CD8-positive, alpha-beta memory T cell (primary cell): Measurements from ENCODE around the gene CD44. TPM values are rescaled to one million over a fixed set of nuclear protein-coding genes. Genes with fewer than 3 reads are reported as not detected.
"Not testable (repeated sequence)": the region's sequence is repeated elsewhere in the genome, so short reads cannot be mapped to it uniquely, and the experiment has no call there.

Experiments
- CTCF ChIA-PET: fragments of 350-600 bp; sonication (Branson Sonifier 250); formaldehyde crosslinking; loops from one replicate; lab custom pipeline; 2021; ENCODE audit warnings: antibody characterized with exemption; lab: Charles Lee
- POLR2A ChIA-PET: fragments of 350-600 bp; sonication (Branson Sonifier 250); formaldehyde crosslinking; loops from one replicate; lab custom pipeline; 2021; ENCODE audit warnings: antibody characterized with exemption; lab: Charles Lee
- DNase-seq, 5 donors: peaks; one replicate each; pipeline versions ENCODE4 v3.0.0 to v3.0.0-alpha.2; 2020 to 2022; ENCODE audit warnings: mixed read lengths in 1 of 5
- H3K27ac ChIP-seq: one replicate; pipeline ENCODE4 v1.7.0; 2013; ENCODE audit warnings: low read depth, mild to moderate bottlenecking, low read length, moderate library complexity
- H3K27me3 ChIP-seq: 2 replicates; pipeline ENCODE4 v1.7.0; 2013; ENCODE audit warnings: low read length, mild to moderate bottlenecking; ENCODE audit not compliant: insufficient read depth, poor library complexity, severe bottlenecking
- H3K36me3 ChIP-seq: 2 replicates; pipeline ENCODE4 v1.7.0; 2013; ENCODE audit warnings: mild to moderate bottlenecking, low read length, moderate library complexity; ENCODE audit not compliant: insufficient read depth
- H3K4me1 ChIP-seq: 2 replicates; pipeline ENCODE4 v1.7.0; 2013; ENCODE audit warnings: mild to moderate bottlenecking, low read length, moderate library complexity; ENCODE audit not compliant: insufficient read depth
- H3K4me3 ChIP-seq: 2 replicates; pipeline ENCODE4 v1.7.0; 2013; ENCODE audit warnings: mild to moderate bottlenecking, low read length
- H3K9me3 ChIP-seq: 2 replicates; pipeline ENCODE4 v1.7.0; 2013; ENCODE audit warnings: mild to moderate bottlenecking, low read length
- H3K27ac Mint-ChIP-seq, 8 donors: one replicate each; pipeline ENCODE4 v1.8.0; 2020 to 2021; ENCODE audit warnings: mixed read lengths in 8 of 8, mild to moderate bottlenecking in 6 of 8, inconsistent platforms in 3 of 8, moderate library complexity in 3 of 8
- H3K27me3 Mint-ChIP-seq, 2 donors: one replicate each; pipeline ENCODE4 v1.8.0; 2020 to 2021; ENCODE audit warnings: mixed read lengths in 2 of 2, mild to moderate bottlenecking in 1 of 2, moderate library complexity in 1 of 2
- H3K36me3 Mint-ChIP-seq, 3 donors: one replicate each; pipeline ENCODE4 v1.8.0; 2020 to 2021; ENCODE audit warnings: mixed read lengths in 3 of 3, inconsistent platforms in 1 of 3, mild to moderate bottlenecking in 1 of 3
- H3K4me1 Mint-ChIP-seq, 3 donors: one replicate each; pipeline ENCODE4 v1.8.0; 2020 to 2021; ENCODE audit warnings: mixed read lengths in 3 of 3, inconsistent platforms in 1 of 3, mild to moderate bottlenecking in 1 of 3
- H3K4me3 Mint-ChIP-seq, 7 donors: one replicate each; pipeline ENCODE4 v1.8.0; 2020 to 2021; ENCODE audit warnings: mixed read lengths in 7 of 7, mild to moderate bottlenecking in 6 of 7, moderate library complexity in 4 of 7, inconsistent platforms in 2 of 7
- H3K9me3 Mint-ChIP-seq, 5 donors: one replicate each; pipeline ENCODE4 v1.8.0; 2020 to 2022; ENCODE audit warnings: mixed read lengths in 5 of 5, mild to moderate bottlenecking in 3 of 5, moderate library complexity in 2 of 5, inconsistent platforms in 1 of 5
- polyA plus RNA-seq: library from polyadenylated mRNA; unstranded; fragments of 300-500 nt; fragmentation: Illumina TruSeq; gene quantifications from one replicate; pipeline ENCODE4 v1.2.3, GENCODE V29; 2021
- total RNA-seq, 2 experiments: library from RNA; stranded (reverse); gene quantifications; one replicate each; pipeline ENCODE4 v1.2.3, GENCODE V29; 2021

The CD44 gene
- total and polyA plus RNA-seq, 3 experiments from 2014 or later: 338 to 534 (median 510) TPM

- ChIA-PET POLR2A (no interaction called here), CTCF (interaction anchor here (1.3 kb wide), 1 partner anchor 33 kb away, joined by 3 read pairs; no protein-coding TSS in a partner anchor)
- H3K27ac Mint-ChIP-seq: peak overlapping the region; percentile 6 to 90 (median 65)
- DNase-seq: no peak
- H3K4me1 Mint-ChIP-seq: peaks cover 42 to 61% (median 54%) of the 10 kb centered on the region in 3 donors
- Histone ChIP-seq H3K9me3 (no peaks in the 10 kb centered on the region), H3K27me3 (no peaks in the 10 kb centered on the region), H3K4me1 (peaks cover 54% of the 10 kb centered on the region), H3K4me3 (no peak overlapping the region), H3K36me3 (no peaks in the 10 kb centered on the region), H3K27ac (no peak overlapping the region)
- H3K9me3 Mint-ChIP-seq: no peaks in the 10 kb centered on the region
- peaks cover 0 to 3% (median 0%) of the 10 kb centered on the region in 3 donors for H3K36me3 Mint-ChIP-seq
- H3K27me3 Mint-ChIP-seq: no peaks in the 10 kb centered on the region
- peak overlapping the region in 5 of 7 donors; percentile 8 to 36 (median 27) for H3K4me3 Mint-ChIP-seq
Observed at GRCh38 chr11:35106595-35106994, 32.4 kb upstream of the CD44 start.

DNA sequence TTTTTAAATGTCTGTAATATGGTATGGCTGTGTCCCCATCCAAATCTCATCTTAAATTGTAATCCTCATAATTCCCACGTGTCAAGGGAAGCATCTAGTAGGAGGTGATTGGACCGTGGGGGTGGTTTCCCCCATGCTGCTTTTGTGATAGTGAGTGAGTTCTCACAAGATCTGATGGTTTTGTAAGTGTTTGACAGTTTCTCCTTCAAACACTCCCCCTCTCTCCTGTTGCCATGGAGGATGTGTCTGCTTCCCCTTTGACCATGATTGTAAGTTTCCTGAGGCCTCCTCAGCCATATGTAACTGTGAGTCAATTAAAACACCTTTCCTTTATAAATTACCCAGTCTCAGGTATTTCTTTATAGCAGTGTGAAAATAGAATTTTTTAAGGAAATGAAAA lies 31.1 kb upstream of the CD44 start:
- Mint-ChIP-seq H3K4me1 (peaks cover 47 to 69% (median 61%) of the 10 kb centered on the region in 3 donors), H3K27me3 (no peaks in the 10 kb centered on the region), H3K9me3 (no peaks in the 10 kb centered on the region), H3K36me3 (peaks cover 0 to 3% (median 0%) of the 10 kb centered on the region in 3 donors), H3K27ac (peak overlapping the region in 3 of 8 donors; percentile 10 to 43 (median 41)), H3K4me3 (no peak overlapping the region)
- H3K36me3 ChIP-seq: no peaks in the 10 kb centered on the region
- H3K4me1 ChIP-seq: peaks cover 61% of the 10 kb centered on the region
- ChIA-PET CTCF (no interaction called here), POLR2A (no interaction called here)
- no peaks in the 10 kb centered on the region for H3K27me3 ChIP-seq
- H3K9me3 ChIP-seq: no peaks in the 10 kb centered on the region
- H3K4me3 ChIP-seq: no peak overlapping the region
- H3K27ac ChIP-seq: no peak overlapping the region
- DNase-seq: no peak

DNA sequence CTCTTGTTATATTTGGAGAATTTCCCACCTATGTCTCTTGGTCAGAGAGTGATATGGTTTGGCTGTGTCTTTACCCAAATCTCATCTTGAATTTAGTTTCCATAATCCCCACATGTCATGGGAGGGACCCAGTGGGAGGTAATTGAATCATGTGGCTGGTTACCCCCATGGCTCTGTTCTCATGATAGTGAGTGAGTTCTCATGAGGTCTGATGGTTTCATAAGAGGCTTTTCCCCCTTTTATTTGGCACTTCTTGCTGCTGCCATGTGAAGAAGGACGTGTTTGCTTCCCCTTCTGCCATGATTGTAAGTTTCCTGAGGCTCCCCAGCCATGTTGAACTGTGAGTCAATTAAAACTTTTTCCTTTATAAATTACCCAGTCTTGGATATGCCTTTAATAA lies 30.6 kb upstream of the CD44 start:
- H3K4me3 ChIP-seq, H3K36me3 ChIP-seq, H3K4me3 Mint-ChIP-seq, POLR2A ChIA-PET, H3K9me3 Mint-ChIP-seq, H3K27me3 Mint-ChIP-seq, H3K36me3 Mint-ChIP-seq, H3K9me3 ChIP-seq, CTCF ChIA-PET, DNase-seq, H3K27ac ChIP-seq, H3K27me3 ChIP-seq: not testable (repeated sequence)
- peaks cover 61% of the 10 kb centered on the region for H3K4me1 ChIP-seq
- Mint-ChIP-seq H3K4me1 (peaks cover 47 to 69% (median 61%) of the 10 kb centered on the region in 3 donors), H3K27ac (peak overlapping the region in 2 of 8 donors; percentile 10 to 24)

DNA sequence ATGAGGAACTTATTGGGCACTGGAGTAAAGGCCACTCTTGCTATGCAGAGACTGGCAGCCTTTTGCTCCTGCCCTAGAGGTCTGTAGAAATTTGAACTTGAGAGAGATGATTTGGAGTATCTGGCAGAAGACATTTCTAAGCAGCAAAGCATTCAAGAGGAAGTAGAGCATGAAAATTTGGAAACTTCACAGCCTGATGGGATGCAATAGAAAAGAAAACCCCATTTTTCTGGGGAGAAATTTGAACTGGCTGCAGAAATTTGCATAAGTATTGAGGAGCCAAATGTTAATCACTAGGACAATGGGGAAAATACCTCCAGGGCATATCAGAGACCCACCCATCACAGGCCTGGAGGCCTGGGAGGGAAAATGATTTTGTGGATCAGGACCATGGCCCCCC lies 29.9 kb upstream of the CD44 start:
- ChIA-PET CTCF (no interaction called here), POLR2A (no interaction called here)
- H3K4me1 Mint-ChIP-seq: peaks cover 49 to 69% (median 61%) of the 10 kb centered on the region in 3 donors
- DNase-seq: no peak
- H3K4me3 ChIP-seq: no peak overlapping the region
- no peak overlapping the region for H3K27ac Mint-ChIP-seq
- H3K27me3 Mint-ChIP-seq: no peaks in the 10 kb centered on the region
- no peaks in the 10 kb centered on the region for H3K27me3 ChIP-seq
- H3K9me3 Mint-ChIP-seq: no peaks in the 10 kb centered on the region
- no peaks in the 10 kb centered on the region for H3K9me3 ChIP-seq
- peaks cover 0 to 3% (median 0%) of the 10 kb centered on the region in 3 donors for H3K36me3 Mint-ChIP-seq
- peaks cover 61% of the 10 kb centered on the region for H3K4me1 ChIP-seq
- no peak overlapping the region for H3K4me3 Mint-ChIP-seq
- H3K36me3 ChIP-seq: no peaks in the 10 kb centered on the region
- H3K27ac ChIP-seq: no peak overlapping the region

DNA sequence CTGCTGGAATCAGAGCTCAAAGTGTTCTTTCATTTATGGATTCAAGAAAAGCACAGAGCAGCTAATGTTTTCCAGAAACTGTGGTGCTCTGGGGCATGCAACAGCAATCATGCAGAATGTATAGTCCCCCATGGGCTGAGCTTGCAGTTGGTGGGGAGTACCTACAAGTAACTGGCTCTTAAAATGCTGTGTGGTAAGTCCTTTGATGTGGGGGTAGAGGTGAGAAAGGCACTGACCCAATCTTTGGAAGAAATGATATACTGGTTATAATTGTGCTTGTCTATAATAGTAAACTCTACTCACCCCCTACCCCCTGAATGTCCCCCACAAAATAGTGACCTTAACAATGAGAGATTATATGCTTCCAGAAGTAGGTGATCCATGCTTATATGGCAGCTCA lies 29.1 kb upstream of the CD44 start:
- Mint-ChIP-seq H3K36me3 (peaks cover 0 to 3% (median 0%) of the 10 kb centered on the region in 3 donors), H3K27ac (no peak overlapping the region), H3K4me3 (no peak overlapping the region), H3K9me3 (no peaks in the 10 kb centered on the region), H3K4me1 (peaks cover 49 to 64% (median 61%) of the 10 kb centered on the region in 3 donors), H3K27me3 (no peaks in the 10 kb centered on the region)
- CTCF ChIA-PET: no interaction called here
- H3K9me3 ChIP-seq: no peaks in the 10 kb centered on the region
- no peak for DNase-seq
- H3K36me3 ChIP-seq: no peaks in the 10 kb centered on the region
- H3K4me1 ChIP-seq: peaks cover 61% of the 10 kb centered on the region
- H3K27me3 ChIP-seq: no peaks in the 10 kb centered on the region
- POLR2A ChIA-PET: no interaction called here
- H3K4me3 ChIP-seq: no peak overlapping the region
- no peak overlapping the region for H3K27ac ChIP-seq

GRCh38 chr11:35111161-35112055 lies 27.6 kb upstream of the CD44 start:
- peak overlapping the region in 6 of 8 donors; percentile 26 to 72 (median 44) for H3K27ac Mint-ChIP-seq
- no peaks in the 10 kb centered on the region for H3K27me3 Mint-ChIP-seq
- Histone ChIP-seq H3K27me3 (no peaks in the 10 kb centered on the region), H3K36me3 (no peaks in the 10 kb centered on the region), H3K27ac (no peak overlapping the region), H3K4me3 (peak overlapping the region; percentile 17), H3K9me3 (no peaks in the 10 kb centered on the region), H3K4me1 (peaks cover 46% of the 10 kb centered on the region)
- no peak for DNase-seq
- peaks cover 37 to 48% (median 45%) of the 10 kb centered on the region in 3 donors for H3K4me1 Mint-ChIP-seq
- H3K9me3 Mint-ChIP-seq: no peaks in the 10 kb centered on the region
- POLR2A ChIA-PET: no interaction called here
- CTCF ChIA-PET: no interaction called here
- peak overlapping the region in 4 of 7 donors; percentile 25 to 60 (median 37) for H3K4me3 Mint-ChIP-seq
- peaks cover 0 to 3% (median 0%) of the 10 kb centered on the region in 3 donors for H3K36me3 Mint-ChIP-seq

DNA sequence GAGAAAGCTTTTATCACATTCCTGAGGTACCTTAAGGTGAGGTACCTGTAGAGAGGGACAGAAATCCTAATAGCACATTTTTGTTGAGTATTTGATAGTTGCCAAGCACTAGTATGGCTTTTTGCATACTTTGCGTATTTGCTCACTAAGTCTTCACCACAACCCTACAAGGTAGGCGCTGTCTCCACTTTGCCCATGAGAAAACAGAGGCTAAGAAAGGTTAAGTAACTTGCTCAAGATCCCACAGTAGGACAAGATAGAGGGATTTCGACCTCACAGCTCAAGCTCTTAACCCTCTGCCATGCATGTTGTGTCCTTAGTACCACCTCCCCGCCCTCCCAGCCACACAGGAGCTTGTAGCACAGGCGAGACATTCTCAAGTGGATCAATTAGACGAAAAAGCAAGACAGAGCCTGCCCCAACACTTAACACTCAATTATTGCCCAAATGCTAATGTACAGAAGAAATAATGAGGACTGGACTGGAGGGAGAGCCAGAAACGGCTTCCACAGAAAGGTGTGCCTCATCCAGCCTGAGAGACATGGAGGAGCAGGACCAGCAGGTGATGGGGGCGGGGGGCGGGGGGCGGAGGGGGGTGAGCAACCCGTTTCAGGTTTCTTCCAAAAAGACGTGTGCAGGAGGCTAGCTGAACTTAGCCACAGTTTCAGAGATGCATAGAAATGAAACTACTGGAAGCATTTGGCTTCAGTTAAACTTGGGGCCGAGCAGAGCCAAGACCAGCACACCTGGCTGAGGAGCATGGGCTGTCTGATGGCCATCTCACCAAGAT lies 26.7 kb upstream of the CD44 start:
- Mint-ChIP-seq H3K27me3 (no peaks in the 10 kb centered on the region), H3K4me3 (no peak overlapping the region), H3K9me3 (no peaks in the 10 kb centered on the region), H3K36me3 (peaks cover 0 to 3% (median 0%) of the 10 kb centered on the region in 3 donors), H3K27ac (peak overlapping the region in 2 of 8 donors; percentile 54 to 80), H3K4me1 (peaks cover 28 to 39% (median 36%) of the 10 kb centered on the region in 3 donors)
- no peak overlapping the region for H3K27ac ChIP-seq
- no peak overlapping the region for H3K4me3 ChIP-seq
- peaks cover 37% of the 10 kb centered on the region for H3K4me1 ChIP-seq
- H3K36me3 ChIP-seq: no peaks in the 10 kb centered on the region
- ChIA-PET CTCF (no interaction called here), POLR2A (no interaction called here)
- H3K27me3 ChIP-seq: no peaks in the 10 kb centered on the region
- DNase-seq: no peak
- no peaks in the 10 kb centered on the region for H3K9me3 ChIP-seq

DNA sequence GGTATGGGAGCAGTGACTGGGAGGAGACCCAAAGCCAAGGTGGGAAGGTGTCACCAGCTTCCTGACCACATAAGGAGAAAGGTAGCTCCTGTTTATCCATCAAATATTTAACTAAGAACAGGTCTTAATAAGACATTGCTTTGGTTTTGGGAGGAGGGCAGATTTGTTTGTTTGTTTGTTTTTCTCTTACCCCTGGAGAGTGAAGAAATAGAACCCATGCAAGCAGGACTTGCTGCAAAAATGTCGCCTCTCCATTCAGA lies 26.2 kb upstream of the CD44 start:
- no peaks in the 10 kb centered on the region for H3K36me3 ChIP-seq
- H3K4me1 ChIP-seq: peaks cover 32% of the 10 kb centered on the region
- no peak for DNase-seq
- POLR2A ChIA-PET: no interaction called here
- Mint-ChIP-seq H3K9me3 (no peaks in the 10 kb centered on the region), H3K4me1 (peaks cover 25 to 35% (median 31%) of the 10 kb centered on the region in 3 donors), H3K36me3 (peaks cover 0 to 3% (median 0%) of the 10 kb centered on the region in 3 donors), H3K27ac (no peak overlapping the region), H3K27me3 (no peaks in the 10 kb centered on the region), H3K4me3 (no peak overlapping the region)
- no peaks in the 10 kb centered on the region for H3K27me3 ChIP-seq
- H3K27ac ChIP-seq: no peak overlapping the region
- CTCF ChIA-PET: no interaction called here
- H3K9me3 ChIP-seq: no peaks in the 10 kb centered on the region
- H3K4me3 ChIP-seq: no peak overlapping the region
